Measurements from ENCODE around the gene EIF2S3B.
"Not testable (repeated sequence)": the region's sequence is repeated elsewhere in the genome, so short reads cannot be mapped to it uniquely, and the experiment has no call there.

The EIF2S3B gene

GRCh38 chr12:10505620-10506019 lies at the start of gene EIF2S3B:
EIF2S3B (plus strand) TSS chr12:10505890; CDS start chr12:10505903, 13 bp downstream.
- DNase-seq, result no peak

DNA sequence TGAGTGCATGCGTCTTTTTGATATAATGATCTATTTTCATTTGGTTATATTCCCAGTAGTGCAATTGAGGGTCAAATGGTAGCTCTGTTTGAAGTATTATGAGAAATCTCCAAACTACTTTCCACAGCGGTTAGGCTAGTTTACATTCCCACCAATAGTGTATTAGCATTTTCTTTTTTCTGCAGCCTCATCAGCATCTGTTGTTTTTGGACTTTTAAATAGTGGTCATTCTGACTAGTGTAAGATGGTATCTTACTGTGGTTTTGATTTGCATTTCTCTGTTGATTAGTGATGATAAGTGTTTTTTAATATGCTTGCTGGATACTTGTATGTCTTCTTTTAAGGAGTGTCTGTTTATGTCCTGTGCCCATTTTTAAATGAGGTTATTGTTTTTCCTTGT lies 48.8 kb upstream of the EIF2S3B start:
- DNase-seq, result no peak

DNA sequence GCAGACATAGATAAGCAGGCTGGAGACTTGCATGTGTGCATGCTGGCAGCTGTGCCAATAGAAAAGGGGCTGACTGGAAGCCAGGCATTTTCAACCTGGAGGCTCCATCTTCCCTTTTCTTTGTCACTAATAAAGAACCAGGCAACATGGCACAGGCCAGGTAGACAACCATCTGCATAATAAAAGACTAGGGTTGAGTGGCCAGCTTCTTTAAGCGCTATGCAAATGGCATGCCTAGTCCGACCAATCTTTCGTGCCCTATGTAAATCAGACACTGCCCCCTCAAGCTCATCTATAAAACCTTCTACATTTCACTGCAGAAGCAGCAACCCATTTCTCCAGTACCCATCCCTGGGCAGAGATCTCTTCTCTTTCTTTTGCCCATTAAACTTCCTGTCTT lies 47.9 kb upstream of the EIF2S3B start:
- no peak for DNase-seq

DNA sequence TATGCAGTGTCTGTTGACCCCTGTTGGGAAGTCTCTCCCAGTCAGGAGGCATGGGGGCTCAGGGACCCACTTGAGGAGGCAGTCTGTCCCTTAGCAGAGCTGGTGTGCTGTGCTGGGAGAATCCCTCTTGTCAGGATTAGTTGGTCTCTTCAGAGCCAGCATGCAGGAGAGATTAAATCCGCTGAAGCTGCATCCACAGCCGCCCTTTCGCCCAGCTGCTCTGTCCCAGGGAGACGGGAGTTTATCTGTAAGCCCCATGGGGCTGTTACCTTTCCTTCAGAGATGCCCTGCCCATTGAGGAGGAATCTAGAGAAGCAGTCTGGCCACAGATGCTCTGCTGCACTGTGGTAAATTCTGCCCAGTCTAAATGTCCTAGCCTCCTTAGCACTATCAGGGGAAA lies 39.4 kb upstream of the EIF2S3B start:
- no peak for DNase-seq

- no peak for DNase-seq
Measured at GRCh38 chr12:10469701-10470100, 36.0 kb upstream of the EIF2S3B start.

DNA sequence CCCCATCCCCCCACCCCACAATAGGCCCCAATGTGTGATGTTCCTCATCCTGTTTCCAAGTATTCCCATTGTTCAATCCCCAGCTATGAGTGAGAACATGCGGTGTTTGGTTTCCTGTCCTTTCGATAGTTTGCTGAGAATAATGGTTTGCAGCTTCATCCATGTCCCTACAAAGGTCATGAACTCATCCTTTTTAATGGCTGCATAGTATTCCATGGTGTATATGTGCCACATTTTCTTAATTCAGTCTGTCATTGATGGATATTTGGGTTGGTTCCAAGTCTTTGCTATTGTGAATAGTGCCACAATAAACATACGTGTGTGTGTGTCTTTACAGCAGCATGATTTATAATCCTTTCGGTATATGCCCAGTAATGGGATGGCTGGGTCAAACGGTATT lies 32.9 kb upstream of the EIF2S3B start:
- not testable (repeated sequence) for DNase-seq

DNA sequence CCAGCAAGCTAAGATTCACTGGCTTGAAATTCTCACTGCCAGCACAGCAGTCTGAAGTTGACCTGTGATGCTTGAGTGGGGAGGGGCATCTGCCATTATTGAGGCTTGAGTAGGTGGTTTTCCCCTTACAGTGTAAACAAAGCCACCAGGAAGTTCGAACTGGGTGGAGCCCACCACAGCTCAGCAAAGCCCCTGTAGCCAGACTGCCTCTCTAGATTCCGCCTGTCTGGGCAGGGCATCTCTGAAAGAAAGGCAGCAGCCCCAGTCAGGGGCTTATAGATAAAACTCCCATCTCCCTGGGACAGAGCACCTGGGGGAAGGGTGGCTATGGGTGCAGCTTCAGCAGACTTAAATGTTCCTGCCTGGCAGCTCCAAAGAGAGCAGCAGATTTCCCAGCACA lies 23.8 kb upstream of the EIF2S3B start:
- DNase-seq, result not testable (repeated sequence)

- DNase-seq, result not testable (repeated sequence)
Measured at GRCh38 chr12:10487328-10487727, 18.4 kb upstream of the EIF2S3B start.

- no peak for DNase-seq
Measured at GRCh38 chr12:10491766-10492165, 13.9 kb upstream of the EIF2S3B start.

- DNase-seq, result no peak
Measured at GRCh38 chr12:10497602-10498001, 8.1 kb upstream of the EIF2S3B start.

GRCh38 chr12:10498042-10498441 lies 7.6 kb upstream of the EIF2S3B start:
- DNase-seq, result no peak

DNA sequence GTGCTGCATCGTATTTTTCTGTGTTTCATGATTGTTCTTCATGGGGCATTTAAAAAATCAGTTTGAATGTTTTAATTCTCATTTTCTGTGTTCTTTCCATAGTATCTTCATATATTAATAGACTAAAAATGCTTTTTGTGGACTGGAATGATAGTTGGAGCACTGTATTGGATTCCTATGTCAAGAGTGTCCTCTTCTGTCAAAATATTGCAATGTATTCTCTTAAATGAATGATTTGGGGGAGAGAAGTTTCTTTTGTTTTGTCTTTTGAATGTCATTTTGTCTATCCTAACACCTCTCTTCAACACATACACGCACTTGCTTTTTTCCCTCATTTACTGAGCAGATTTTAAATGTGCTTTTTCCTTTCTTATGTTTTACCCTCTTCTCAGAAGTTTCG lies 4.7 kb upstream of the EIF2S3B start:
- DNase-seq, result no peak

GRCh38 chr12:10503460-10503859 lies 2.2 kb upstream of the EIF2S3B start:
- no peak for DNase-seq

GRCh38 chr12:10511756-10512355 lies 6.2 kb downstream of the EIF2S3B start:
- DNase-seq, result no peak

- DNase-seq, result no peak
Measured at GRCh38 chr12:10512798-10513197, 7.1 kb downstream of the EIF2S3B start.

DNA sequence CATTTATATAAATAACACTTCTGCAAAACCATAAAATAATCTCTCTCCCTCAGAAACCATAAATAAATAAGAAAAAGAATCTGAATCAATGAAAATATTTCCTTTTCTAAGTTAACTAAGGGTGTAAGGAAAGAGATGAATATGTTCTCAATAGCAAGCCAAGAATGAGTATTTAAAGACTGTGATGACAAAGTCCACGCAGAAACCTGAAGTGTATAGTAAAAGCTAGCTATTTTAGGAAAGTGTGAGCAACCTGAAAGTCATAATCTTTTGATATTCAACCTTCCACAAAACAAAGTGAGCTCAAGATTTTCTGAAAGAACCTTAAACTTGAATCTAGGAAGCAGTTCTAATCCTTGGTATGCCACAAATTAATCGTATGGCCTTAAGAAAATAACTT lies 15.9 kb downstream of the EIF2S3B start:
- DNase-seq, result no peak

- DNase-seq, result no peak
Measured at GRCh38 chr12:10528174-10528953, 22.7 kb downstream of the EIF2S3B start.

DNA sequence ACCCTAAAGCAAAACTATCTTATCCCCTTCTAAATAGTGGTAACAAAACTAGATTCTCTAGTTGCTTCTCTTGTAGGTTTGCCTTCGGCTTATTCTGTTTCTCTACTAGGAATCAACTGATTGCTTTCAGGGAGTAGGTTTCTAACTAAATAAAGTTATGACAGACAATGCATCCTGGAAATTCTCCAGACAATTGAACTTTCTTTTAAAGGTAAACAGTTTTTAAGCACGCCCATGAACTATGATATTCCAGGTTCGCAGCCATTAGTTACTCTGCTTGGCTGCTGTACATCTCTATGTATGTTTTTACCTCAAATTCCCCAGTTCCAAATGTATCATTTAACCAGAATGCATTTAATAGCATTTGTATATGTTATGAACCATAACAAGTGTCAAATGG lies 23.9 kb downstream of the EIF2S3B start:
- no peak for DNase-seq

DNA sequence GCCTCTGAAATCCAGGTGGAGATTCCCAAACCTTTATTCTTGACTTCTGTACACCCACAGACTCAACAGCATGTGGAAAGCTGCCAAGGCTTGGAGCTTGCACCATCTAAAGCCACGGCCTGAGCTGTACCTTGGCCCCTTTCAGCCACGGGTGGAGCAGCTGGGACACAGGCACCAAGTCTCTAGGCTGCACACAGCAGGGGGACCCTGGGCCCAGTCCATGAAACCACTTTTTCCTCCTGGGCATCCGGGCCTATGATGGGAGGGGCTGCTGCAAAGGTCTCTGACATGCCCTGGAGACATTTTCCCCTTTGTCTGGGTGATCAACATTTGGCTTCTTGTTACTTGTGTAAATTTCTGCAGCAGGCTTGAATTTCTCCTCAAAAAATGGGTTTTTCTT lies 32.0 kb downstream of the EIF2S3B start:
- no peak for DNase-seq

GRCh38 chr12:10540776-10541205 lies 35.1 kb downstream of the EIF2S3B start:
- DNase-seq, result no peak

DNA sequence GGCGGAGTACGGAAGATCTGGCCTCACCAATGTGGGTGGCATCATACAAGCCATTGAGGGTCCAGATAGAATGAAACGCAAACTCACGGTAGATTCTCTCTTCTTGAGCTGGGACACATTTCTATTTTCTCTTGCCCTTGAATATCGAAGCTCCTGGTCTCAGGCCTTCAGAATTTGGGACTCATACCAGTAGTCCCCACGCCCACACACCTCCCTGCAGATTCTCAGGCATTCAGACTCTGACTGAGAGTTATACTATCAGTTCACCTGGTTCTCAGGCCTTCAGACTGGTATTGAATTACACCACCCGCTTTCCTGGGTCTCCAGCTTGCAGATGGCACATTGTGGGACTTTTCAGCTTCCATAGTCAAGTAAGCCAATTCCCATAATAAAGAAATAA lies 37.8 kb downstream of the EIF2S3B start:
- no peak for DNase-seq

GRCh38 chr12:10551375-10551774 lies 45.7 kb downstream of the EIF2S3B start:
- no peak for DNase-seq

- DNase-seq, result no peak
Measured at GRCh38 chr12:10553148-10553547, 47.5 kb downstream of the EIF2S3B start.

DNA sequence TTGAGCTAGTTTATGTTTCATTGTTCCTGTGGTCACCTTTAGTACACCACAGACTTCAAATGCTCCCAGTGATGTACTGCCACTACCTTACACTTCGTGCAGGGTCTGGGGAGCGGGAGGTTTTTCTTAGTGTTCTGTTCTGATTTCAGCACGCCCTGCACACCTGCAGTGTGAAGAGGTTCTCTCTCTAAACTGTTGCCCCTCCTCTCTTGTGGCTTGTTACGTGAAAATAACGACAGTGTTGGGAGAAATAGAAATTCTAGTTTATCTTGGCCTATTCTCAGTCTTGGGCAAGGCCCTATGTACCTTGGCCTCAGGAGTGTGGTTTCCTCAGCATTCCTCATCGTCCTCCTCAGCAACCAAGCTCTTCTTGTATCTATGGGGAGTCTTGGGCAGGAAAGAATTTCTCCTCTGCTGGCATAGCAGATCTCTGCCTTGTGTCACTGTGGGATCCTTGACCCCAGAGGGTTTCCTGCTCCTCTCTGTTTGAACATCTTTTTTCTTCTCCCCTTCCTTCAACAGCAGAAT lies 48.6 kb downstream of the EIF2S3B start:
- no peak for DNase-seq

All from stimulated activated CD4-positive, alpha-beta T cell treated with anti-CD3 and anti-CD28 coated beads, Interleukin-2, amount 100 ng/mL, for 48 hours (primary cell).